HepG2 (cell line): ENCODE results near the gene FN1. TPM values are rescaled to one million over a fixed set of nuclear protein-coding genes. Genes with fewer than 3 reads are reported as not detected.

Experiments
- AGO2 ChIP-seq: fragments of 200-400 bp; formaldehyde crosslinking; optimal IDR thresholded peaks from 2 replicates; pipeline ENCODE3; 2017; ENCODE audit warnings: mild to moderate bottlenecking, low read depth, low read length, moderate library complexity
- DR1 ChIP-seq: sonication (generic); formaldehyde crosslinking; IDR thresholded peaks from 2 replicates; pipeline ENCODE4 v1.8.0; 2021; ENCODE audit warnings: mild to moderate bottlenecking, missing genetic modification reagents, inconsistent platforms
- EHMT2 ChIP-seq: fragments of 200-600 bp; sonication (generic); IDR thresholded peaks from 2 replicates; pipeline ENCODE4 v1.7.0; 2017; ENCODE audit warnings: antibody characterized with exemption, low read depth, low read length, borderline replicate concordance
- KLF15 ChIP-seq: sonication (generic); formaldehyde crosslinking; IDR thresholded peaks from 2 replicates; pipeline ENCODE4 v1.8.1; 2023; ENCODE audit warnings: borderline replicate concordance, mild to moderate bottlenecking, inconsistent platforms, missing genetic modification reagents, mixed read lengths
- KMT2B ChIP-seq: IDR thresholded peaks from 2 replicates; pipeline ENCODE4 v1.6.1; 2016; ENCODE audit warnings: missing genetic modification reagents, missing compliant biosample characterization
- MYNN ChIP-seq: sonication (generic); formaldehyde crosslinking; IDR thresholded peaks from 2 replicates; pipeline ENCODE4 v1.4.0; 2020; ENCODE audit warnings: mild to moderate bottlenecking, low read depth, missing genetic modification reagents
- NFATC3 ChIP-seq: sonication (generic); formaldehyde crosslinking; IDR thresholded peaks from 2 replicates; pipeline ENCODE4 v1.5.1; 2020; ENCODE audit warnings: mild to moderate bottlenecking, missing genetic modification reagents
- NFE2L1 ChIP-seq: sonication (generic); formaldehyde crosslinking; IDR thresholded peaks from 2 replicates; pipeline ENCODE4 v1.4.0; 2020; ENCODE audit warnings: missing genetic modification reagents, mild to moderate bottlenecking, borderline replicate concordance
- NFE2L2 ChIP-seq: fragments of 150-350 bp; IDR thresholded peaks from 2 replicates; pipeline ENCODE4 v1.6.1; 2014; ENCODE audit warnings: low read length
- NR3C1 ChIP-seq: sonication (generic); formaldehyde crosslinking; IDR thresholded peaks from 2 replicates; pipeline ENCODE4 v1.4.0; 2020; ENCODE audit warnings: missing genetic modification reagents
- SALL2 ChIP-seq: sonication (generic); formaldehyde crosslinking; IDR thresholded peaks from 2 replicates; pipeline ENCODE4 v1.8.1; 2023; ENCODE audit warnings: mild to moderate bottlenecking, missing genetic modification reagents, inconsistent platforms
- TRIM24 ChIP-seq: sonication (generic); formaldehyde crosslinking; IDR thresholded peaks from 2 replicates; pipeline ENCODE4 v1.8.0; 2022; ENCODE audit warnings: mild to moderate bottlenecking, missing genetic modification reagents
- ZBTB1 ChIP-seq: sonication (generic); formaldehyde crosslinking; IDR thresholded peaks from 2 replicates; pipeline ENCODE4 v1.4.0; 2020; ENCODE audit warnings: missing genetic modification reagents, borderline replicate concordance
- ZC3H13 ChIP-seq: sonication (generic); formaldehyde crosslinking; IDR thresholded peaks from 2 replicates; pipeline ENCODE4 v1.8.1; 2023; ENCODE audit warnings: mild to moderate bottlenecking, missing genetic modification reagents, moderate library complexity
- ZNF101 ChIP-seq: sonication (generic); formaldehyde crosslinking; IDR thresholded peaks from 2 replicates; pipeline ENCODE4 v1.4.0; 2020; ENCODE audit warnings: mild to moderate bottlenecking, low read depth, missing genetic modification reagents, borderline replicate concordance
- ZNF235 ChIP-seq: sonication (generic); formaldehyde crosslinking; IDR thresholded peaks from 2 replicates; pipeline ENCODE4 v1.8.1; 2023; ENCODE audit warnings: mild to moderate bottlenecking, missing genetic modification reagents, borderline replicate concordance
- ZNF549 ChIP-seq: sonication (generic); formaldehyde crosslinking; IDR thresholded peaks from 2 replicates; pipeline ENCODE4 v1.5.0; 2020; ENCODE audit warnings: missing genetic modification reagents
- ZNF674 ChIP-seq: sonication (generic); formaldehyde crosslinking; IDR thresholded peaks from 2 replicates; pipeline ENCODE4 v1.5.0; 2020; ENCODE audit warnings: low read depth, mild to moderate bottlenecking, missing genetic modification reagents
- ZNF737 ChIP-seq: sonication (generic); formaldehyde crosslinking; IDR thresholded peaks from 2 replicates; pipeline ENCODE4 v1.5.0; 2020; ENCODE audit warnings: missing genetic modification reagents, mild to moderate bottlenecking, borderline replicate concordance
- ZNF83 ChIP-seq: sonication (generic); formaldehyde crosslinking; IDR thresholded peaks from 2 replicates; pipeline ENCODE4 v1.4.0; 2020; ENCODE audit warnings: missing genetic modification reagents, mild to moderate bottlenecking, borderline replicate concordance
- polyA plus RNA-seq, 8 experiments: library from polyadenylated mRNA; depleted of rRNA in 3 of 8; stranded (reverse) in 7 of 8; unstranded in 1 of 8; fragments of >200 nt; fragmentation: Illumina TruSeq in 4 of 8; extraction: Trizol in 4 of 8; gene quantifications; 2 replicates each; pipeline versions ENCODE4 v1.2.1 to v1.2.3, GENCODE V29; 2011 to 2016; ENCODE audit warnings: low read depth in 4 of 8, missing spikeins in 1 of 8, mixed read lengths in 1 of 8; ENCODE audit not compliant: insufficient read depth in 1 of 8
- total RNA-seq, 5 experiments: library from RNA; depleted of rRNA; stranded (reverse); fragments of >200 nt; fragmentation: Illumina TruSeq; extraction: Trizol; gene quantifications; 2 replicates each; pipeline ENCODE4 v1.2.3, GENCODE V29; 2016; ENCODE audit warnings: low read depth in 1 of 5
- TF ChIP-seq, protein P1 (sequence below), 2 experiments: IDR thresholded peaks; 2 replicates each; pipeline ENCODE4 v1.6.1; 2011 to 2012; ENCODE audit warnings: low read length in 2 of 2, borderline replicate concordance in 1 of 2, low read depth in 1 of 2, mild to moderate bottlenecking in 1 of 2, moderate library complexity in 1 of 2
- TF ChIP-seq, protein P2 (sequence below): sonication (generic); formaldehyde crosslinking; conservative IDR thresholded peaks from 2 replicates; pipeline ENCODE4 v1.4.0; 2020; ENCODE audit warnings: missing genetic modification reagents
- TF ChIP-seq, protein P3 (sequence below): sonication (generic); formaldehyde crosslinking; IDR thresholded peaks from 2 replicates; pipeline ENCODE4 v1.4.0; 2020; ENCODE audit warnings: missing genetic modification reagents, borderline replicate concordance

FN1 gene
- total and polyA plus RNA-seq, 2 of the 13 experiments (the other 11 are each of a cell fraction or from before 2014, with no cell fraction given), result 1,847 to 6,471 TPM

DNA sequence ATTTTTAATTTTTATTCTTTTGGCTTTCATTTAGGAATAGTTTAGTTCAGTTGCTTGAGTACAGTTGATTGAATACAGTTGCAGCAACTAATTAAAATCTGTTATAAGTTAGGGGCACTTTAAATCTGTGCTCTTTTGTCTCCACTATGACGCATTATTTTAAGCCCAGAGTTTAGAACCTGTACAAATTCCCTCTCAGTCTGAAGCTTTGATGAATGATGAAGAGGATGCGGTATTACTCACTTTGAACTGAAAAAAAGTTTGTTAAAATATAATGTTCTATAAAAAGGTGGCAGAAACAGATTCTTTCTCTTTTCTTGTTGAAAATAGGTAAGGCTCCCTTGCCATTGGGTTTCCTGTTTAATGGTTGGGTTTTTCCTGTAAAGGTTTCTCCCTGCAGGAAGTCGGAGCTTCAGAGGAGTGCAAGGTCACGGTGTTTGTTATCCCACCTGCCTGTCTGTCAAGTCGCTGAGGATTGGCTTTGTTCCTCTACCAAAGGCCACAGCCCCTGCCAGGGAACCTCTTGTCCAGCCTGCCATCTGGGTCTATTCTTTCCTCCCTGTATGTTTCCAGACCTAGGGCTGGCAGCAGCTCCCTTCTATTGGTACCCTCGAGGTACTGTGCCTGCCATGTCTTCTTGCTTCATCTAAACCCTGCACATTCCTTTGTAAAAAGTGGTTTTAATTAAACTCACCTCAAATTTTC lies 43.8 kb upstream of the FN1 start (continued):
- TF ChIP-seq ZNF549 (no peak), NR3C1 (CRISPR knock-in tag) (no peak), ZC3H13 (CRISPR knock-in tag) (no peak), ZNF83 (CRISPR knock-in tag) (no peak), EHMT2 (peak; percentile 86; the same call in 1 of the 2 replicates), DR1 (no peak), ZNF235 (CRISPR knock-in tag) (no peak), AGO2 (no peak), NFE2L2 (no peak), ZNF737 (CRISPR knock-in tag) (no peak), NFATC3 (no peak), MYNN (CRISPR knock-in tag) (no peak), SALL2 (CRISPR knock-in tag) (no peak), ZBTB1 (CRISPR knock-in tag) (no peak), NFE2L1 (CRISPR knock-in tag) (no peak), KLF15 (CRISPR knock-in tag) (no peak), KMT2B (CRISPR knock-in tag) (0 out of 2 replicates have a peak, but pooled peaks have one; percentile 46), ZNF101 (no peak), ZNF674 (no peak), TRIM24 (CRISPR knock-in tag) (no peak)
- TF ChIP-seq, protein P1, sequence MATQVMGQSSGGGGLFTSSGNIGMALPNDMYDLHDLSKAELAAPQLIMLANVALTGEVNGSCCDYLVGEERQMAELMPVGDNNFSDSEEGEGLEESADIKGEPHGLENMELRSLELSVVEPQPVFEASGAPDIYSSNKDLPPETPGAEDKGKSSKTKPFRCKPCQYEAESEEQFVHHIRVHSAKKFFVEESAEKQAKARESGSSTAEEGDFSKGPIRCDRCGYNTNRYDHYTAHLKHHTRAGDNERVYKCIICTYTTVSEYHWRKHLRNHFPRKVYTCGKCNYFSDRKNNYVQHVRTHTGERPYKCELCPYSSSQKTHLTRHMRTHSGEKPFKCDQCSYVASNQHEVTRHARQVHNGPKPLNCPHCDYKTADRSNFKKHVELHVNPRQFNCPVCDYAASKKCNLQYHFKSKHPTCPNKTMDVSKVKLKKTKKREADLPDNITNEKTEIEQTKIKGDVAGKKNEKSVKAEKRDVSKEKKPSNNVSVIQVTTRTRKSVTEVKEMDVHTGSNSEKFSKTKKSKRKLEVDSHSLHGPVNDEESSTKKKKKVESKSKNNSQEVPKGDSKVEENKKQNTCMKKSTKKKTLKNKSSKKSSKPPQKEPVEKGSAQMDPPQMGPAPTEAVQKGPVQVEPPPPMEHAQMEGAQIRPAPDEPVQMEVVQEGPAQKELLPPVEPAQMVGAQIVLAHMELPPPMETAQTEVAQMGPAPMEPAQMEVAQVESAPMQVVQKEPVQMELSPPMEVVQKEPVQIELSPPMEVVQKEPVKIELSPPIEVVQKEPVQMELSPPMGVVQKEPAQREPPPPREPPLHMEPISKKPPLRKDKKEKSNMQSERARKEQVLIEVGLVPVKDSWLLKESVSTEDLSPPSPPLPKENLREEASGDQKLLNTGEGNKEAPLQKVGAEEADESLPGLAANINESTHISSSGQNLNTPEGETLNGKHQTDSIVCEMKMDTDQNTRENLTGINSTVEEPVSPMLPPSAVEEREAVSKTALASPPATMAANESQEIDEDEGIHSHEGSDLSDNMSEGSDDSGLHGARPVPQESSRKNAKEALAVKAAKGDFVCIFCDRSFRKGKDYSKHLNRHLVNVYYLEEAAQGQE (IDR thresholded peaks at IDR 0.05; ENCODE audit: borderline replicate concordance in 1 of 2, low read depth in 1 of 2, low read length in 2 of 2), result peak in 1 of 2 experiments; percentile 39; a peak in 1 of 4 replicates
- TF ChIP-seq, protein P2, sequence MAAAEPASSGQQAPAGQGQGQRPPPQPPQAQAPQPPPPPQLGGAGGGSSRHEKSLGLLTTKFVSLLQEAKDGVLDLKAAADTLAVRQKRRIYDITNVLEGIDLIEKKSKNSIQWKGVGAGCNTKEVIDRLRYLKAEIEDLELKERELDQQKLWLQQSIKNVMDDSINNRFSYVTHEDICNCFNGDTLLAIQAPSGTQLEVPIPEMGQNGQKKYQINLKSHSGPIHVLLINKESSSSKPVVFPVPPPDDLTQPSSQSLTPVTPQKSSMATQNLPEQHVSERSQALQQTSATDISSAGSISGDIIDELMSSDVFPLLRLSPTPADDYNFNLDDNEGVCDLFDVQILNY, result no peak
- TF ChIP-seq, protein P3, sequence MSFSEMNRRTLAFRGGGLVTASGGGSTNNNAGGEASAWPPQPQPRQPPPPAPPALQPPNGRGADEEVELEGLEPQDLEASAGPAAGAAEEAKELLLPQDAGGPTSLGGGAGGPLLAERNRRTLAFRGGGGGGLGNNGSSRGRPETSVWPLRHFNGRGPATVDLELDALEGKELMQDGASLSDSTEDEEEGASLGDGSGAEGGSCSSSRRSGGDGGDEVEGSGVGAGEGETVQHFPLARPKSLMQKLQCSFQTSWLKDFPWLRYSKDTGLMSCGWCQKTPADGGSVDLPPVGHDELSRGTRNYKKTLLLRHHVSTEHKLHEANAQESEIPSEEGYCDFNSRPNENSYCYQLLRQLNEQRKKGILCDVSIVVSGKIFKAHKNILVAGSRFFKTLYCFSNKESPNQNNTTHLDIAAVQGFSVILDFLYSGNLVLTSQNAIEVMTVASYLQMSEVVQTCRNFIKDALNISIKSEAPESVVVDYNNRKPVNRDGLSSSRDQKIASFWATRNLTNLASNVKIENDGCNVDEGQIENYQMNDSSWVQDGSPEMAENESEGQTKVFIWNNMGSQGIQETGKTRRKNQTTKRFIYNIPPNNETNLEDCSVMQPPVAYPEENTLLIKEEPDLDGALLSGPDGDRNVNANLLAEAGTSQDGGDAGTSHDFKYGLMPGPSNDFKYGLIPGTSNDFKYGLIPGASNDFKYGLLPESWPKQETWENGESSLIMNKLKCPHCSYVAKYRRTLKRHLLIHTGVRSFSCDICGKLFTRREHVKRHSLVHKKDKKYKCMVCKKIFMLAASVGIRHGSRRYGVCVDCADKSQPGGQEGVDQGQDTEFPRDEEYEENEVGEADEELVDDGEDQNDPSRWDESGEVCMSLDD (CRISPR knock-in tag), result no peak
